GM13976 (cell line): ENCODE data around the gene CCL19.

Experiments
- DNase-seq: peaks from one replicate; pipeline ENCODE4 v3.0.0; 2012; ENCODE audit warnings: low spot score
- in situ Hi-C: fragments of 300-500 bp; cut with MboI; formaldehyde crosslinking; loops from one replicate; pipeline ENCODE4 v1.12.0; 2022; ENCODE audit warnings: low sequenced_read_pairs, mixed read lengths, inconsistent platforms; ENCODE audit not compliant: unreplicated experiment
- TF ChIP-seq, protein P1 (sequence below): IDR thresholded peaks from 2 replicates; pipeline ENCODE4 v1.5.1; 2012; ENCODE audit warnings: borderline replicate concordance, mild to moderate bottlenecking; ENCODE audit not compliant: insufficient read depth; ENCODE audit errors: extremely low read depth, missing control alignments, control extremely low read depth

The CCL19 gene

GRCh38 chr9:34693560-34693959 is 2.5 kb upstream of the CCL19 start:
- no peak for DNase-seq

GRCh38 chr9:34691936-34692315 is 850 bp upstream of the CCL19 start:
- DNase-seq = no peak
- in situ Hi-C loops = no loop called here
- TF ChIP-seq, protein P1, sequence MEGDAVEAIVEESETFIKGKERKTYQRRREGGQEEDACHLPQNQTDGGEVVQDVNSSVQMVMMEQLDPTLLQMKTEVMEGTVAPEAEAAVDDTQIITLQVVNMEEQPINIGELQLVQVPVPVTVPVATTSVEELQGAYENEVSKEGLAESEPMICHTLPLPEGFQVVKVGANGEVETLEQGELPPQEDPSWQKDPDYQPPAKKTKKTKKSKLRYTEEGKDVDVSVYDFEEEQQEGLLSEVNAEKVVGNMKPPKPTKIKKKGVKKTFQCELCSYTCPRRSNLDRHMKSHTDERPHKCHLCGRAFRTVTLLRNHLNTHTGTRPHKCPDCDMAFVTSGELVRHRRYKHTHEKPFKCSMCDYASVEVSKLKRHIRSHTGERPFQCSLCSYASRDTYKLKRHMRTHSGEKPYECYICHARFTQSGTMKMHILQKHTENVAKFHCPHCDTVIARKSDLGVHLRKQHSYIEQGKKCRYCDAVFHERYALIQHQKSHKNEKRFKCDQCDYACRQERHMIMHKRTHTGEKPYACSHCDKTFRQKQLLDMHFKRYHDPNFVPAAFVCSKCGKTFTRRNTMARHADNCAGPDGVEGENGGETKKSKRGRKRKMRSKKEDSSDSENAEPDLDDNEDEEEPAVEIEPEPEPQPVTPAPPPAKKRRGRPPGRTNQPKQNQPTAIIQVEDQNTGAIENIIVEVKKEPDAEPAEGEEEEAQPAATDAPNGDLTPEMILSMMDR = no peak

More at GRCh38 chr9:34693560-34693959, 2.5 kb upstream of the CCL19 start:
- TF ChIP-seq, protein P1 = no peak
- in situ Hi-C loops = no loop called here

GRCh38 chr9:34689512-34689911 is 1.6 kb downstream of the CCL19 start:
- no peak for DNase-seq
- TF ChIP-seq, protein P1 = no peak
- in situ Hi-C loops = no loop called here

- no peak for DNase-seq
- in situ Hi-C loops = no loop called here
- TF ChIP-seq, protein P1 = no peak
These were observed 2.0 kb downstream of the CCL19 start for GRCh38 chr9:34689116-34689470.

GRCh38 chr9:34688329-34689115 is 2.6 kb downstream of the CCL19 start:
- in situ Hi-C loops = no loop called here
- TF ChIP-seq, protein P1 = no peak

GRCh38 chr9:34687276-34688030 is 3.6 kb downstream of the CCL19 start:
- TF ChIP-seq, protein P1 = no peak
- in situ Hi-C loops = no loop called here
- DNase-seq = no peak

More at GRCh38 chr9:34688329-34689115, 2.6 kb downstream of the CCL19 start:
- DNase-seq = no peak
